GM23338 (cell line): ENCODE measurements around the gene PTPRC. TPM values are rescaled to one million over a fixed set of nuclear protein-coding genes. Genes with fewer than 3 reads are reported as not detected.

ENCODE experiments used
- ATAC-seq: fragments of 200-7000 bp; cut with Tn5 transposase; 3 replicates; pipeline ENCODE4 v1.9.1; 2020
- DNase-seq: peaks from one replicate; pipeline ENCODE4 v3.0.0-alpha.2; 2015; ENCODE audit warnings: low spot score
- H2AFZ ChIP-seq: fragments of 200-600 bp; sonication (generic); 2 replicates; pipeline ENCODE4 v1.8.0; 2016; ENCODE audit warnings: antibody characterized with exemption, mild to moderate bottlenecking, moderate library complexity
- H3F3A ChIP-seq: fragments of 200-600 bp; sonication (generic); replicated peaks from 2 replicates; pipeline ENCODE4 v1.8.0; 2017; ENCODE audit warnings: antibody characterized with exemption, mixed run types, low read depth
- H3K27ac ChIP-seq: fragments of 200-600 bp; sonication (generic); 2 replicates; pipeline ENCODE4 v1.6.1; 2016; ENCODE audit warnings: low read depth
- H3K27me3 ChIP-seq: fragments of 200-600 bp; sonication (generic); 2 replicates; pipeline ENCODE4 v1.8.0; 2016; ENCODE audit warnings: mild to moderate bottlenecking, mixed run types, moderate library complexity; ENCODE audit not compliant: insufficient read depth
- H3K36me3 ChIP-seq: fragments of 200-600 bp; sonication (generic); 2 replicates; pipeline ENCODE4 v1.8.0; 2016; ENCODE audit warnings: mild to moderate bottlenecking; ENCODE audit not compliant: insufficient read depth
- H3K4me1 ChIP-seq: fragments of 200-600 bp; sonication (generic); 2 replicates; pipeline ENCODE4 v1.8.0; 2016; ENCODE audit warnings: mild to moderate bottlenecking, moderate library complexity; ENCODE audit not compliant: insufficient read depth
- H3K4me2 ChIP-seq: fragments of 200-600 bp; sonication (generic); 2 replicates; pipeline ENCODE4 v1.7.1; 2017; ENCODE audit warnings: mixed run types
- H3K4me3 ChIP-seq: fragments of 200-600 bp; sonication (generic); 2 replicates; pipeline ENCODE4 v1.6.1; 2016; ENCODE audit warnings: mixed run types
- H3K79me2 ChIP-seq: fragments of 200-600 bp; sonication (generic); replicated peaks from 2 replicates; pipeline ENCODE4 v1.8.0; 2017; ENCODE audit warnings: mild to moderate bottlenecking; ENCODE audit not compliant: insufficient read depth
- H3K9me2 ChIP-seq: fragments of 200-600 bp; sonication (generic); 2 replicates; pipeline ENCODE4 v1.8.0; 2017; ENCODE audit not compliant: insufficient read depth
- H4K20me1 ChIP-seq: fragments of 200-600 bp; sonication (generic); replicated peaks from 2 replicates; pipeline ENCODE4 v1.8.0; 2017; ENCODE audit warnings: mild to moderate bottlenecking; ENCODE audit not compliant: insufficient read depth
- H3K27ac Mint-ChIP-seq: 2 replicates; pipeline ENCODE4 v1.8.0; 2020; ENCODE audit warnings: inconsistent platforms, mild to moderate bottlenecking, moderate library complexity, mixed read lengths
- H3K27me3 Mint-ChIP-seq: 3 replicates; pipeline ENCODE4 v1.8.0; 2022; ENCODE audit warnings: low read depth, mild to moderate bottlenecking, moderate library complexity, mixed read lengths, inconsistent platforms; ENCODE audit not compliant: insufficient read depth, poor library complexity
- H3K36me3 Mint-ChIP-seq: 3 replicates; pipeline ENCODE4 v1.8.0; 2021; ENCODE audit warnings: low read depth, mild to moderate bottlenecking, inconsistent platforms, moderate library complexity, mixed read lengths
- H3K4me1 Mint-ChIP-seq: 3 replicates; pipeline ENCODE4 v1.8.0; 2020; ENCODE audit warnings: mild to moderate bottlenecking, inconsistent platforms, mixed read lengths
- H3K4me3 Mint-ChIP-seq: 3 replicates; pipeline ENCODE4 v1.8.0; 2021; ENCODE audit warnings: moderate library complexity, mild to moderate bottlenecking, inconsistent platforms, mixed read lengths
- H3K9me3 Mint-ChIP-seq: 3 replicates; pipeline ENCODE4 v1.8.0; 2020; ENCODE audit warnings: moderate library complexity, mild to moderate bottlenecking, inconsistent platforms, mixed read lengths
- CREB1 ChIP-seq: fragments of 250-450 bp; sonication (Bioruptor Pico); IDR thresholded peaks from 2 replicates; pipeline ENCODE4 v1.5.0; 2020; ENCODE audit warnings: low read depth, mild to moderate bottlenecking, moderate library complexity
- EZH2 ChIP-seq: fragments of 200-600 bp; sonication (generic); IDR thresholded peaks from one replicate; pipeline ENCODE4 v1.8.0; 2017; ENCODE audit warnings: antibody characterized with exemption, mild to moderate bottlenecking, low read depth; ENCODE audit not compliant: unreplicated experiment
- EZH2phosphoT487 ChIP-seq: fragments of 200-600 bp; sonication (generic); IDR thresholded peaks from one replicate; pipeline ENCODE4 v1.8.1; 2018; ENCODE audit warnings: antibody characterized with exemption; ENCODE audit not compliant: unreplicated experiment
- JUNB ChIP-seq: IDR thresholded peaks from one replicate; pipeline ENCODE4 v1.6.1; 2016; ENCODE audit warnings: antibody characterized with exemption; ENCODE audit not compliant: unreplicated experiment
- STAT1 ChIP-seq: IDR thresholded peaks from one replicate; pipeline ENCODE4 v1.6.1; 2016; ENCODE audit warnings: antibody characterized with exemption; ENCODE audit not compliant: unreplicated experiment
- ZNF114 ChIP-seq: fragments of 250-450 bp; sonication (Bioruptor Pico); IDR thresholded peaks from 2 replicates; pipeline ENCODE4 v1.5.0; 2020; ENCODE audit warnings: mild to moderate bottlenecking, moderate library complexity
- polyA plus RNA-seq: library from polyadenylated mRNA; unstranded; fragments of >200 nt; fragmentation: Nextera tagmentation; extraction: Ambion mirVana; gene quantifications from 2 replicates; pipeline ENCODE4 v1.2.1, GENCODE V29; 2016
- total RNA-seq: library from RNA; depleted of rRNA; stranded (reverse); fragments of >200 nt; shearing (Covaris generic); gene quantifications from 2 replicates; pipeline ENCODE4 v1.2.3, GENCODE V29; 2014
- TF ChIP-seq, protein P1 (sequence below): IDR thresholded peaks from 2 replicates; pipeline ENCODE4 v1.6.1; 2016; ENCODE audit warnings: antibody characterized with exemption
- TF ChIP-seq, protein P2 (sequence below), 2 experiments: fragments of 200-600 bp in 1 of 2; sonication (generic) in 1 of 2; conservative IDR thresholded peaks; 2 replicates each; pipeline versions ENCODE4 v1.5.1 to v1.6.1; 2016 to 2017; ENCODE audit warnings: antibody characterized with exemption in 2 of 2, low read depth in 2 of 2, mild to moderate bottlenecking in 2 of 2, moderate library complexity in 1 of 2
- TF ChIP-seq, protein P3 (sequence below): fragments of 250-450 bp; sonication (Bioruptor Pico); IDR thresholded peaks from 2 replicates; pipeline ENCODE4 v1.5.0; 2020; ENCODE audit warnings: mild to moderate bottlenecking, moderate library complexity
- TF ChIP-seq, protein P4 (sequence below): IDR thresholded peaks from one replicate; pipeline ENCODE4 v1.6.1; 2018; ENCODE audit warnings: antibody characterized with exemption; ENCODE audit not compliant: unreplicated experiment

The PTPRC gene
- total and polyA plus RNA-seq, 2 experiments from 2014 or later = 0.10 to 0.52 TPM

DNA sequence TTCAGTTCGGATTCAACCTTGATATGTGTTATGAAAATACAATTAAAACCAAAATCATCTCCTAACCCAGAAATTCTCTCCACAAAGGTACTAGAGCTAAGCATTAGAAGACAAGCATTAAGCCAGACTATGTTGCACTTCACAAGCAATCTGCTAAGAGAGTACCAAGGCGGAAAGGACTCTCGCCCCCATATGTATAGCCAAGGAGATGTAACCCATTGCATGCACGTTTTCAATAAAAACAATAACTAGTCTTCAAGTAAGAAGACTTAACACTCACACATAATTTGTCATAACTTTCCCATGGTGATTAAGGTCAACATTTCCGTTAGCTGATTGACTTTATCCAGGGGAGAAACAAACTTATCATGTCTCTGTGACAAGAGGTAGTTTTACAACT, 27.6 kb upstream of the PTPRC start:
- no peak overlapping the region for H3K4me3 ChIP-seq
- no peaks in the 10 kb centered on the region for H3F3A ChIP-seq
- H3K4me2 ChIP-seq = no peak overlapping the region
- H3K27me3 ChIP-seq = no peaks in the 10 kb centered on the region
- Mint-ChIP-seq H3K4me3 (no peak overlapping the region), H3K36me3 (no peaks in the 10 kb centered on the region), H3K27ac (no peak overlapping the region), H3K9me3 (no peaks in the 10 kb centered on the region), H3K27me3 (peaks cover 2% of the 10 kb centered on the region), H3K4me1 (peaks cover under 1% of the 10 kb centered on the region; the same call in 2 of the 3 replicates)
- H3K27ac ChIP-seq = no peak overlapping the region
- no peaks in the 10 kb centered on the region for H3K36me3 ChIP-seq
- no peak overlapping the region for H2AFZ ChIP-seq
- TF ChIP-seq, protein P1, sequence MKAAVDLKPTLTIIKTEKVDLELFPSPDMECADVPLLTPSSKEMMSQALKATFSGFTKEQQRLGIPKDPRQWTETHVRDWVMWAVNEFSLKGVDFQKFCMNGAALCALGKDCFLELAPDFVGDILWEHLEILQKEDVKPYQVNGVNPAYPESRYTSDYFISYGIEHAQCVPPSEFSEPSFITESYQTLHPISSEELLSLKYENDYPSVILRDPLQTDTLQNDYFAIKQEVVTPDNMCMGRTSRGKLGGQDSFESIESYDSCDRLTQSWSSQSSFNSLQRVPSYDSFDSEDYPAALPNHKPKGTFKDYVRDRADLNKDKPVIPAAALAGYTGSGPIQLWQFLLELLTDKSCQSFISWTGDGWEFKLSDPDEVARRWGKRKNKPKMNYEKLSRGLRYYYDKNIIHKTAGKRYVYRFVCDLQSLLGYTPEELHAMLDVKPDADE = no peak
- TF ChIP-seq, protein P2, sequence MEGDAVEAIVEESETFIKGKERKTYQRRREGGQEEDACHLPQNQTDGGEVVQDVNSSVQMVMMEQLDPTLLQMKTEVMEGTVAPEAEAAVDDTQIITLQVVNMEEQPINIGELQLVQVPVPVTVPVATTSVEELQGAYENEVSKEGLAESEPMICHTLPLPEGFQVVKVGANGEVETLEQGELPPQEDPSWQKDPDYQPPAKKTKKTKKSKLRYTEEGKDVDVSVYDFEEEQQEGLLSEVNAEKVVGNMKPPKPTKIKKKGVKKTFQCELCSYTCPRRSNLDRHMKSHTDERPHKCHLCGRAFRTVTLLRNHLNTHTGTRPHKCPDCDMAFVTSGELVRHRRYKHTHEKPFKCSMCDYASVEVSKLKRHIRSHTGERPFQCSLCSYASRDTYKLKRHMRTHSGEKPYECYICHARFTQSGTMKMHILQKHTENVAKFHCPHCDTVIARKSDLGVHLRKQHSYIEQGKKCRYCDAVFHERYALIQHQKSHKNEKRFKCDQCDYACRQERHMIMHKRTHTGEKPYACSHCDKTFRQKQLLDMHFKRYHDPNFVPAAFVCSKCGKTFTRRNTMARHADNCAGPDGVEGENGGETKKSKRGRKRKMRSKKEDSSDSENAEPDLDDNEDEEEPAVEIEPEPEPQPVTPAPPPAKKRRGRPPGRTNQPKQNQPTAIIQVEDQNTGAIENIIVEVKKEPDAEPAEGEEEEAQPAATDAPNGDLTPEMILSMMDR (conservative IDR thresholded peaks at IDR 0.05; ENCODE audit: low read depth in 2 of 2) = no peak
- TF ChIP-seq, protein P3, sequence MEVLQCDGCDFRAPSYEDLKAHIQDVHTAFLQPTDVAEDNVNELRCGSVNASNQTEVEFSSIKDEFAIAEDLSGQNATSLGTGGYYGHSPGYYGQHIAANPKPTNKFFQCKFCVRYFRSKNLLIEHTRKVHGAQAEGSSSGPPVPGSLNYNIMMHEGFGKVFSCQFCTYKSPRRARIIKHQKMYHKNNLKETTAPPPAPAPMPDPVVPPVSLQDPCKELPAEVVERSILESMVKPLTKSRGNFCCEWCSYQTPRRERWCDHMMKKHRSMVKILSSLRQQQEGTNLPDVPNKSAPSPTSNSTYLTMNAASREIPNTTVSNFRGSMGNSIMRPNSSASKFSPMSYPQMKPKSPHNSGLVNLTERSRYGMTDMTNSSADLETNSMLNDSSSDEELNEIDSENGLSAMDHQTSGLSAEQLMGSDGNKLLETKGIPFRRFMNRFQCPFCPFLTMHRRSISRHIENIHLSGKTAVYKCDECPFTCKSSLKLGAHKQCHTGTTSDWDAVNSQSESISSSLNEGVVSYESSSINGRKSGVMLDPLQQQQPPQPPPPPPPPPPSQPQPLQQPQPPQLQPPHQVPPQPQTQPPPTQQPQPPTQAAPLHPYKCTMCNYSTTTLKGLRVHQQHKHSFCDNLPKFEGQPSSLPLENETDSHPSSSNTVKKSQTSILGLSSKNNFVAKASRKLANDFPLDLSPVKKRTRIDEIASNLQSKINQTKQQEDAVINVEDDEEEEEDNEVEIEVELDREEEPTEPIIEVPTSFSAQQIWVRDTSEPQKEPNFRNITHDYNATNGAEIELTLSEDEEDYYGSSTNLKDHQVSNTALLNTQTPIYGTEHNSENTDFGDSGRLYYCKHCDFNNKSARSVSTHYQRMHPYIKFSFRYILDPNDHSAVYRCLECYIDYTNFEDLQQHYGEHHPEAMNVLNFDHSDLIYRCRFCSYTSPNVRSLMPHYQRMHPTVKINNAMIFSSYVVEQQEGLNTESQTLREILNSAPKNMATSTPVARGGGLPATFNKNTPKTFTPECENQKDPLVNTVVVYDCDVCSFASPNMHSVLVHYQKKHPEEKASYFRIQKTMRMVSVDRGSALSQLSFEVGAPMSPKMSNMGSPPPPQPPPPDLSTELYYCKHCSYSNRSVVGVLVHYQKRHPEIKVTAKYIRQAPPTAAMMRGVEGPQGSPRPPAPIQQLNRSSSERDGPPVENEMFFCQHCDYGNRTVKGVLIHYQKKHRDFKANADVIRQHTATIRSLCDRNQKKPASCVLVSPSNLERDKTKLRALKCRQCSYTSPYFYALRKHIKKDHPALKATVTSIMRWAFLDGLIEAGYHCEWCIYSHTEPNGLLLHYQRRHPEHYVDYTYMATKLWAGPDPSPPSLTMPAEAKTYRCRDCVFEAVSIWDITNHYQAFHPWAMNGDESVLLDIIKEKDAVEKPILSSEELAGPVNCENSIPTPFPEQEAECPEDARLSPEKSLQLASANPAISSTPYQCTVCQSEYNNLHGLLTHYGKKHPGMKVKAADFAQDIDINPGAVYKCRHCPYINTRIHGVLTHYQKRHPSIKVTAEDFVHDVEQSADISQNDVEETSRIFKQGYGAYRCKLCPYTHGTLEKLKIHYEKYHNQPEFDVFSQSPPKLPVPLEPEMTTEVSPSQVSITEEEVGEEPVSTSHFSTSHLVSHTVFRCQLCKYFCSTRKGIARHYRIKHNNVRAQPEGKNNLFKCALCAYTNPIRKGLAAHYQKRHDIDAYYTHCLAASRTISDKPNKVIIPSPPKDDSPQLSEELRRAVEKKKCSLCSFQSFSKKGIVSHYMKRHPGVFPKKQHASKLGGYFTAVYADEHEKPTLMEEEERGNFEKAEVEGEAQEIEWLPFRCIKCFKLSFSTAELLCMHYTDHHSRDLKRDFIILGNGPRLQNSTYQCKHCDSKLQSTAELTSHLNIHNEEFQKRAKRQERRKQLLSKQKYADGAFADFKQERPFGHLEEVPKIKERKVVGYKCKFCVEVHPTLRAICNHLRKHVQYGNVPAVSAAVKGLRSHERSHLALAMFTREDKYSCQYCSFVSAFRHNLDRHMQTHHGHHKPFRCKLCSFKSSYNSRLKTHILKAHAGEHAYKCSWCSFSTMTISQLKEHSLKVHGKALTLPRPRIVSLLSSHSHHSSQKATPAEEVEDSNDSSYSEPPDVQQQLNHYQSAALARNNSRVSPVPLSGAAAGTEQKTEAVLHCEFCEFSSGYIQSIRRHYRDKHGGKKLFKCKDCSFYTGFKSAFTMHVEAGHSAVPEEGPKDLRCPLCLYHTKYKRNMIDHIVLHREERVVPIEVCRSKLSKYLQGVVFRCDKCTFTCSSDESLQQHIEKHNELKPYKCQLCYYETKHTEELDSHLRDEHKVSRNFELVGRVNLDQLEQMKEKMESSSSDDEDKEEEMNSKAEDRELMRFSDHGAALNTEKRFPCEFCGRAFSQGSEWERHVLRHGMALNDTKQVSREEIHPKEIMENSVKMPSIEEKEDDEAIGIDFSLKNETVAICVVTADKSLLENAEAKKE = no peak
- no peak for TF ChIP-seq JUNB
- TF ChIP-seq, protein P4, sequence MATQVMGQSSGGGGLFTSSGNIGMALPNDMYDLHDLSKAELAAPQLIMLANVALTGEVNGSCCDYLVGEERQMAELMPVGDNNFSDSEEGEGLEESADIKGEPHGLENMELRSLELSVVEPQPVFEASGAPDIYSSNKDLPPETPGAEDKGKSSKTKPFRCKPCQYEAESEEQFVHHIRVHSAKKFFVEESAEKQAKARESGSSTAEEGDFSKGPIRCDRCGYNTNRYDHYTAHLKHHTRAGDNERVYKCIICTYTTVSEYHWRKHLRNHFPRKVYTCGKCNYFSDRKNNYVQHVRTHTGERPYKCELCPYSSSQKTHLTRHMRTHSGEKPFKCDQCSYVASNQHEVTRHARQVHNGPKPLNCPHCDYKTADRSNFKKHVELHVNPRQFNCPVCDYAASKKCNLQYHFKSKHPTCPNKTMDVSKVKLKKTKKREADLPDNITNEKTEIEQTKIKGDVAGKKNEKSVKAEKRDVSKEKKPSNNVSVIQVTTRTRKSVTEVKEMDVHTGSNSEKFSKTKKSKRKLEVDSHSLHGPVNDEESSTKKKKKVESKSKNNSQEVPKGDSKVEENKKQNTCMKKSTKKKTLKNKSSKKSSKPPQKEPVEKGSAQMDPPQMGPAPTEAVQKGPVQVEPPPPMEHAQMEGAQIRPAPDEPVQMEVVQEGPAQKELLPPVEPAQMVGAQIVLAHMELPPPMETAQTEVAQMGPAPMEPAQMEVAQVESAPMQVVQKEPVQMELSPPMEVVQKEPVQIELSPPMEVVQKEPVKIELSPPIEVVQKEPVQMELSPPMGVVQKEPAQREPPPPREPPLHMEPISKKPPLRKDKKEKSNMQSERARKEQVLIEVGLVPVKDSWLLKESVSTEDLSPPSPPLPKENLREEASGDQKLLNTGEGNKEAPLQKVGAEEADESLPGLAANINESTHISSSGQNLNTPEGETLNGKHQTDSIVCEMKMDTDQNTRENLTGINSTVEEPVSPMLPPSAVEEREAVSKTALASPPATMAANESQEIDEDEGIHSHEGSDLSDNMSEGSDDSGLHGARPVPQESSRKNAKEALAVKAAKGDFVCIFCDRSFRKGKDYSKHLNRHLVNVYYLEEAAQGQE = no peak
- TF ChIP-seq CREB1 (CRISPR knock-in tag) = no peak
- TF ChIP-seq EZH2phosphoT487 = no peak
- TF ChIP-seq EZH2 = no peak
- TF ChIP-seq ZNF114 (CRISPR knock-in tag) = no peak
- no peak for TF ChIP-seq STAT1
- H4K20me1 ChIP-seq = no peaks in the 10 kb centered on the region
- no peak for ATAC-seq
- no peaks in the 10 kb centered on the region for H3K79me2 ChIP-seq
- no peaks in the 10 kb centered on the region for H3K4me1 ChIP-seq
- no peaks in the 10 kb centered on the region; the same call in 1 of the 2 replicates for H3K9me2 ChIP-seq
- no peak for DNase-seq
